Skin of body (tissue), 2 donors: ENCODE measurements around the gene COL4A6. TPM values are rescaled to one million over a fixed set of nuclear protein-coding genes. Genes with fewer than 3 reads are reported as not detected.
"Not testable (repeated sequence)": the region's sequence is repeated elsewhere in the genome, so short reads cannot be mapped to it uniquely, and the experiment has no call there.

ENCODE experiments used
- DNase-seq: peaks from one replicate; lab custom pipeline; 2025; lab: John Stamatoyannopoulos, UW
- total RNA-seq: library from RNA; depleted of rRNA; stranded (reverse); fragments of >200 nt; gene quantifications from one replicate; pipeline ENCODE4 v1.2.3, GENCODE V29; 2014

COL4A6 gene
- total RNA-seq = 7.3 TPM

DNA sequence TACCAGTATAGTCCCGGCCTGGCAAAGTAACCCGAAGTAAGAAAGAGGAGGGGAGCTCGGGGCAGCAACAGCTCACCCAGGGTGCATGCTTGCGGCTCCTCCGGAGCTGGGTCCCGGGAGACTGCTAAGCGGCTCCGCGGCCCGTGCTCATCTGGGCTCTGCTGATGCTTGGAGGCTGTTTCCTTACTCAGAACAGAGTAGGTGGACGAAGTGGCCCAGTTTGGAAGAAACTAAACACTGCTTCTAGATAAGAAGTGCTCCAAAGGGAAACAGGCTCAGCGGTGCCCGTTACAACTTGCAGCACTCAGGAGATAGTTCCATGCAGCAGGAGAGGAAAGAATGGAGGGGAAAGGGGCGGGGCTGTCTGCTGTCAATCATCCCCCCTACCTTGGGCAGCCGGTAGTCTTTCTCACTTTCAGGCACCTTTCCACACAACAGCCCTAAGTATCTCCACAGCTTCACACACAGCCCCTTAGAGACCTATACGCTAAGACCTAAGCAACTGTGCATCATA lies at the start of gene COL4A6:
TSS of gene COL4A6 (minus strand) at position 313 of the 514 bp plus-strand sequence. CDS start at position 87, 226 bp downstream.
- DNase-seq = no peak

GRCh38 chrX:108485960-108486359 lies 47.7 kb upstream of the COL4A6 start:
- no peak for DNase-seq

GRCh38 chrX:108484251-108484650 lies 46.0 kb upstream of the COL4A6 start:
- DNase-seq = no peak

DNA sequence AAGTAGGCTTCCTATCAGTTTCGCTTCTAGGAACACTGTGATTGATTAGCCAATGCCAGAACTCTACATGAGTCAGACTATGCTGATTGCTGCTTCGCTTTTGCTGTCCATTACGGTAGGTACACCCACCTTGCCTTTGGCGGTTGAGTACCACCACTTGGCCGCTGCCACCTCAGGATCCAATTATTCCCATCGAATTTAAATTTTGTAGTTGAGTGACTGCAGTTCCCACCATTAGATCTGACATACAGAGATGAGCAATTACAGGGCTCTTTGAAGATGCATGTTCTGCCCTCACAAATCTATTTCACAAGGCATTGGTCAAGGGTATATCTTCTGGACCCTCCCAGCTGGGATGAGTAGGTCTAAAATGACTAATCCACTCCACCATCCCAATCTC lies 43.3 kb upstream of the COL4A6 start:
- not testable (repeated sequence) for DNase-seq

GRCh38 chrX:108473979-108474378 lies 35.8 kb upstream of the COL4A6 start:
- DNase-seq = no peak

GRCh38 chrX:108468486-108468885 lies 30.3 kb upstream of the COL4A6 start:
- no peak for DNase-seq

DNA sequence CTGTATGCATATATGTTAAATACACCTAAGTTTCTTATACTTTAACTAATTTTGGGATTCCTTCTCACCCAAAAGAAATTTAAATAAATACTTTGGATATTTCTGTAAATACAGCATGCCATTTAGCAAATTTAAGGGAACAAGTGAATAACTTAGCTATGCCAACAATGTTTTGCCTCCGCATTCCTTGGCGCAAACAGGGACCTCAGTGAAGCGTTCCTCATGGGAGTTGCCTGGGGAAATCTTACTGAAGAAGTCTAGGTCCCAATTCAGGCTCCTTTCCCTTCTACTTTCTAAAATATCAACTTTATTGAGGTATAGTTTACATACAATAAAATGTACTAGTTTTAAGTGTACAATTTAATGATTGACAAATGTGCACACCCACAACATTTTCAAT lies 26.4 kb upstream of the COL4A6 start:
- DNase-seq = no peak

DNA sequence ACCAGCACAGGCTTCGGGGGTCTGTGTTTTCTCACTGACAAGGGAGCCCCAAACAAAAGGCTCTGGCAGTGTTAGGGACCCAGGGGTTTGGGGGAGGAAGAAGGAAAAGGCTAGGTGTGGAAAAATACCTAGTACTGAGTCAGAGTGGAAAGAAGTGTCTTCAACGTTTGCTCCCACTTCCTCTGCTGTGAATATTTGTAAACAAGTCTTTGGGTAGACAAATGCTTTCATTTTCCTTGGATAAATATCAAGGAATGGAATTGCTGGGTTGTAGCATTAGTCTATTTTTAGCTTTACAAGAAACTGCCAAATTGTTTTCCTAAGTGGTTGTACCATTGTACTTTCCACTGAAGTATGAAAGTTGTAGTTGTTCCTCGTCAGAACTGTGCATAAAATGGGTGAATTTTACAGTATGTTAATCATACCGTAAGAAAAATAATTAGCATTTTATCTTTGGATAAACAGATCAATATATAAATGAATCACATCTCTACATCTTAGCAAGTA lies 18.8 kb upstream of the COL4A6 start:
- no peak for DNase-seq

GRCh38 chrX:108453841-108454240 lies 15.6 kb upstream of the COL4A6 start:
- DNase-seq = no peak

GRCh38 chrX:108447303-108447702 lies 9.1 kb upstream of the COL4A6 start:
- DNase-seq = no peak

DNA sequence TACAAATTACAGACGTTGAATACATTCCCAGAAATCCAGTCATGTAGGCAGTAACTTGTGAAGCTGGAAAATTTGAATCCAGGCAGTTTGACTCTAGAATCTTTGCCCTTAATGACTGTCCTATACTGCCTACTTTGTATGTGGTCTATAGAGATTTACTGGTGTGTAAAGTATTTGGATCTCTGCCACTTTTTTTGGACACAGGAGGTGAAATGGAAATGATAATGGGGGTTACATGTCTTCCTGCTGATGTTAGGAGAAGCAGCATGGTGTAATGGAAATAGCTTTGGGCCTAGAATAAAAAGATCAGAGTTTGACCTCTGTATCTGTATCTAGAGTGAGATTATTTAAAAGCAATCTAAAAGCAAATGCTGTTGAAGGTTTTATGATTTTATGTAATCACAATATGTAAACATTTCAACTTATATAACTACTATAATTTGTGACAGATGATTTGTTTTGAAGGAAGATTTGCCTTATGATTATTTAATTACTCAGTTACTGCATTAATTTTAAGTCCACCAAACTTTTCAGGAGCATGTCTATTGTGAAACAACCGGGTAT lies 4.8 kb upstream of the COL4A6 start:
- no peak for DNase-seq

DNA sequence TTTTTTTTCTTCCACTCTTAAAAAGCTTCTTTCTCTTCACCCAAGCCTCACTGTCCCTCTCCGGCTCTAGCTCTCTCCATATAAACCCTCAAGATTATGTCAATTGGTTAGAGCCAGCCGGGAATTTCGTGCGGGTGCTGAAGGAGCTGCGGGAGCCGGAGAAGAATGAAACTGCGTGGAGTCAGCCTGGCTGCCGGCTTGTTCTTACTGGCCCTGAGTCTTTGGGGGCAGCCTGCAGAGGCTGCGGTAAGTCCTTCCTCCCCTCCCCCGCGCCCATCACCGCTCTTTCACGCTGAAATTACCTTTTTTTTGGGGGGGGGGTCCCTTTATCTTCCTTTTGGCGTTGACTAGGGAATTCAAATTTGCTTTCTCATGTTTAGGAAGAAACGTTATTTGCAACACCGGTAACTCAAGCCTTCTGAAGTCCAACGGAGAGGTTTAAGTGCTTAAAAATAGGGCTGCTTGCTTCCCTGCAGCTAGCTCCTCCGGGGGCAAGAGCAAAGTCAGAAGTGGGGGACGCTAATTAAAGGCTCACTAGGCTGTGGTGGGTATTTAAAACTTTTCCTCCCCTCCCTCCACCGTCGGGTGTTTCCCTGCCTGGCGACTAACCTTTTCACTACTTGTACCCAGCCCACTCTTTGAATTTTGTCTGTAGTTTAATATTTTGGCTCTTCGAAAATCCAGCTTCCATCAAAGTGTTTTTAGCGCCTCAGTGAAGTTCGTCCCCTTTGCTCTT lies 1.9 kb upstream of the COL4A6 start:
- no peak for DNase-seq

DNA sequence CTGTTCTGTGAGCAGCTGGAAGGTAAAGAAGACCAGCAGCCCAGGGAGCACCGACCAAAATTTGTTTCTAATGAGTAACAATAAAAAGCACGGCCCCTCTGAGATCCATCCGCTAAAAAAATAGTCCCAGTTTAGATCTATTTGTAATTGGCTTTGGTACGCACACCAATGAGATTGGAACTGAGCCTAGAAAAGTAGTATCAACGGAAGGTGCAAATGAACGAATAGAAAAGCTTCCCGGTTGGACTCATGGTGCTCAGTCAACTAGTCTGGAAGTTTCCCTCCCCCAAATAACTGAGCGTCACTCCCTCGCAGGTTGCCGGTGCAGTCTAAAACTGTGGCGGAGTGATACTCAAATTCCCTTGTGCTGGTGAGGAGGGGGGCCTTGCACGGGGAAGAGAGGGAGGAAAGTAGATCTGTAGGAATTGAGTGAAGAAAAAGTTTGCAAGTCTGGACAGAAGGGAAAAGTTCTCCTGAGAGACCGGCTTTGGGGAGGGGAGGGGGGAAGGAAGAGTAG lies 1.3 kb upstream of the COL4A6 start, which contains the start of gene COL4A5:
TSS of gene COL4A5 (plus strand) at position 413 of the 517 bp plus-strand sequence. CDS start 288 bp downstream, outside the sequence.
- peak; percentile 29 for DNase-seq

DNA sequence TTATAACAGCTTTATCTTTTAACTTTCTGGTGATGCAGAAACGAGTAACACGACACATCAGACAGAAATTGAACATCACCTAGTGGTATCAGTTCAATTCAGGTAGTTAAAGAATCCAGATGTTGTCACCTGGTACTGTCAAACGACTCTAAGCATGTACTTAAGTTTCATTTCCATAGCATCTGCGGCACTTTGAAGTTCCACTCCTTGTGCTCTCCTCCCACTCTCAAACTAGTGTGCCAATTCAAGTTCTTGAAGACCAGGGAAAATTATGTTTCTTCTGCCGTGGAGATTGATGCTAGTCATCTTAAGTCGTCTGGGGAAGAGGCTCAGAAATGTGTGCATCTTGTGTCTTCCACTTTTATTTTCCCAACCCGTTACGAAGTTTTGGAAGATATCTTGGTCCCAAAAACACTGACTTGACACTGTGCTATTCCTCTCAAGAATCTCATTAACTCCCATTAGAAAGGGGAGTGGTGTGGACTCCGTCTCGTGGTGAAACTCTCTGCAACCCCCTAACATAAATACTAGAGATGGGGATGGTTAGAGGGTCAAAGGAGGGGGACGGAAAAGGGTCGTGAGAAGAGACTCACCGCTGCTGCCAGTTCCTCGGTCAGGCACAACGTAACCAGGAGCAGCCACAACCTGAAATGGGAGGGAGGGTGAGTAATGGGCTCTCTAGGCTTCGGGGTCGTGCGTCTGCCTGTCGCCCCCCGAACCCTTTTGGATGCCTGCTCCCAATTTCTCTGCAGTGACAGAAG lies 693 bp downstream of the COL4A6 start:
- DNase-seq = no peak

DNA sequence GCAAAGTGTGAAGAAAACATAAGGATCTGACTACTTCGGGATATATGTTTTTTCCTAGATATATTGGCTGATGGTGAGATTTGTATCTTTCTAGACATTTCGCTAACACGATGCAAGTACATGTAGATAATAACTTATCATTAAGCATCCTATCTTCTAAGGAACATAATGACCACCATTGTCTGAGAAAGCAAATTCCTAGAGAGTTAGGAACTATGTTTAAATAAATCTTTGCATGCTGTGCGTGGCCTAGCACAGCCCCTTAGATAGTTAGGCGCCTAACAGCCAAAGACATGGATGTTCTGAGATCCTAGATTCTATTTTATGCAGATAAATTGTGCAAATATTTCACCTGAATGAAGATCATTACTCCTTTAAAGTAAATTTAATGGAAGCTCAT lies 3.0 kb downstream of the COL4A6 start:
- no peak for DNase-seq

DNA sequence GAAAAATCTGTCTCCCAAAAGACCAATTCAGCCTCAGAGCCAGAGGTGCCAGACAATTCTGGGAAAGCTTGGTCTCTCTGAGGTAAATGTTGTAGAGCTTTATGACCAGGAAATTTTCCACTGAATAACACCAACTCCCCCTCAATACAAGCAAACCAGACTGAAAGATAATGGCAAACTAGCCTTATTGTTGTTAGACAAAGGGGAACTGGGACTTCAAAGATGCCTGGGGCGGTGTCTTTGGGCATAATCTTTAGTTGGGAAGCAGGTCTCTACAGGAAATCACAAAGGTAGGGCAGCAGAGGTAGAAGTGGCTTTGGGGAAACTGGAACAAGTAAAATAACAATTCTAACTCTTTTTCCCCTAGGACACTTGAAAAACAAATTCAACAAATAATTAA lies 12.0 kb downstream of the COL4A6 start:
- no peak for DNase-seq

DNA sequence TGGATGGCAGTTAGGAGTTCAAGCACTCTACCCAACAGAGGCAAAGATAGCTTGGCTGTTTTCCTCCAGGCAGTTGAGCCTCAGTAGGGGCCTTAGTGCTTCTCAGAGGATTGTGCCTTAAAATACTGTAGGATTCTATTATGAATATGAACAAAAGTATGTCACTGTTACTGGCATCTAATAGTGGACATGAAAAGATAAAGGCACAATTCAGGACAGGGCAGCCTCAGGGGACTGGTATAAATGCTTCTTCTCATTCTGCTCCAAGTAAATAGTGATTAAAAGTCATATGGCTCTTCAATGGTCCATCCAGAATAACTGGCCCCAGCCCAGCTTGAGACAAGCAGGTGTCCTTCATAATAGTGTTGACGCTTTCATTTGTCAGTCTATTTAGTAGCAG lies 17.7 kb downstream of the COL4A6 start:
- DNase-seq = no peak

DNA sequence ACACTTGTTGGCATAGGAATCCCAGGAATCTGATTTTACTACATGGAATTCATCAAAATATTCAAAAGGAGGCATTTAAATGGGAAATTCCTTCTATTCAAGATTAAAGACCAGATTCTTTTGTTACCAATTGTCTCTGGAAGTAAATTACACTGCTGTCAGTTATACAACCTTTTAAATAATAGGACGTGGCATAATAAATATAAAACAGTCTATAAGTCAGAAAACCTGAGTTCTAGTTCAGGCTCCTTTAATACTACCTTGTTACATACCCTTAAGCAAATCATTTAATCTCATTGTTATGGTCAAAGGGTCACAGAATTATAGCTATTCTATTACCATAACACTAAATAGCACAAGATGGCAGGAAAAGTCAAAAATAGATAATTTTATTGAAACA lies 18.8 kb downstream of the COL4A6 start:
- no peak for DNase-seq

- DNase-seq = no peak
Measured at GRCh38 chrX:108417257-108417656, 21.0 kb downstream of the COL4A6 start.

GRCh38 chrX:108415891-108416290 lies 22.3 kb downstream of the COL4A6 start:
- no peak for DNase-seq

- no peak for DNase-seq
Measured at GRCh38 chrX:108415146-108415545, 23.1 kb downstream of the COL4A6 start.

- DNase-seq = no peak
Measured at GRCh38 chrX:108412783-108413182, 25.4 kb downstream of the COL4A6 start.
